ENCODE results near the gene FNDC5.

FNDC5 gene

GRCh38 chr1:32897082-32898049 is 26.7 kb upstream of the FNDC5 start:
- in situ Hi-C loops (cut with MboI; ENCODE audit: low pct_unique_long_range_greater_than_20kb, low sequenced_read_pairs, unreplicated experiment): no loop called here
- TF ChIP-seq CTCF (IDR thresholded peaks at IDR 0.05; ENCODE audit: extremely low read depth, insufficient read depth, missing control alignments): no peak
- DNase-seq (ENCODE audit: low spot score): no peak

GRCh38 chr1:32896451-32896850 is 25.7 kb upstream of the FNDC5 start:
- in situ Hi-C loops (cut with MboI; ENCODE audit: low pct_unique_long_range_greater_than_20kb, low sequenced_read_pairs, unreplicated experiment): no loop called here
- no peak for DNase-seq (ENCODE audit: low spot score)
- no peak for TF ChIP-seq CTCF (IDR thresholded peaks at IDR 0.05; ENCODE audit: extremely low read depth, insufficient read depth, missing control alignments)

GRCh38 chr1:32895325-32896215 is 24.9 kb upstream of the FNDC5 start:
- no peak for TF ChIP-seq CTCF (IDR thresholded peaks at IDR 0.05; ENCODE audit: extremely low read depth, insufficient read depth, missing control alignments)
- in situ Hi-C loops (cut with MboI; ENCODE audit: low pct_unique_long_range_greater_than_20kb, low sequenced_read_pairs, unreplicated experiment): no loop called here
- no peak for DNase-seq (ENCODE audit: low spot score)

GRCh38 chr1:32894681-32895080 is 24.0 kb upstream of the FNDC5 start:
- no peak for TF ChIP-seq CTCF (IDR thresholded peaks at IDR 0.05; ENCODE audit: extremely low read depth, insufficient read depth, missing control alignments)
- in situ Hi-C loops (cut with MboI; ENCODE audit: low pct_unique_long_range_greater_than_20kb, low sequenced_read_pairs, unreplicated experiment): no loop called here
- DNase-seq (ENCODE audit: low spot score): no peak

GRCh38 chr1:32894019-32894600 is 23.4 kb upstream of the FNDC5 start:
- TF ChIP-seq CTCF (IDR thresholded peaks at IDR 0.05; ENCODE audit: extremely low read depth, insufficient read depth, missing control alignments): no peak
- DNase-seq (ENCODE audit: low spot score): no peak
- in situ Hi-C loops (cut with MboI; ENCODE audit: low pct_unique_long_range_greater_than_20kb, low sequenced_read_pairs, unreplicated experiment): no loop called here

Measured in GM13977 (cell line).